HG03159 (cell line): ENCODE data around the gene GYS1.
"Not testable (repeated sequence)": the region's sequence is repeated elsewhere in the genome, so short reads cannot be mapped to it uniquely, and the experiment has no call there.

ENCODE experiments used
- ATAC-seq: cut with Tn5 transposase; IDR thresholded peaks from one replicate; pipeline ENCODE4 v1.9.1; 2021; ENCODE audit warnings: mild to moderate bottlenecking, moderate library complexity; ENCODE audit not compliant: unreplicated experiment

GYS1 gene

DNA sequence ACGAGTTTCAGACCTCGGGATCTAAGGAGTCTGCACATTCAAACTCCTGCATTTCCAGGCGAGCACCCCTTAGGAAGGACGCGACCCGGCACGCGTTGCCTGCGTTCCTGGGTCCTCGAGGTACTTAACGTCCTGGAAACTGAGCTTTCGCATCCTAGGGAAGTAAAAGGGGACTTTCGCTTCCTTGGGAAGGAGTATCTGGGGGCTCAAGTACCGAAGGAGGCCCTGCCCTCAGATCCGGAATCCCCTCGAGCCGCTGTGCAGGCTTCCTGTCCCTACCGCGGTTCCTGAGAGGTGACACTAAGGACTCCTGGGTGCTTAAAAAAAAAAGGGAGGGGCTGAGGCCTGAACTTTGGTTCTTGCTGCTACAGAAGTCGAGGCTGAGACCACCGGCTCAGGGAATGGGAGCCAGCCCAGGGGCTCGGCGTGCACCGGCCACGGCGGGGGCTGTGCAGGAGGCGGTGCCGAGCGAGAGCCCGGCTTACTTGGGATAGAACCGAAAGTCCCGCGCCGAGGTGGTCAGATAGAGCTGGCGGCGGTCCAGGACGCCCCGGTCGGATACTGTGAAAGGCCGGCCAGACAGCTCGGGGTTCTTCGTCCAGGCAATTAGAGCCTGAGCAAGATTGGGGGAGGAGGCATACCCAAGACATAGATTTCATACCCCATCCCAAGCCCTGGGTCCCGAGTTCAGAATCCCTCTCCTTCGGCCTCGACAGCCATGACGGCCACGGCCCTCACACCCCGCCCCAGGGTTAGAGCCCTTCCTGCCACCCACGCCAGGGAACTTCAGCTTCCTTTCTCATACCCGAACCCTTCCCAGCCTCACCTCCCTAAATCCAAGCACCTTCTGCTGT, 25.5 kb upstream of the GYS1 start:
- not testable (repeated sequence) for ATAC-seq

DNA sequence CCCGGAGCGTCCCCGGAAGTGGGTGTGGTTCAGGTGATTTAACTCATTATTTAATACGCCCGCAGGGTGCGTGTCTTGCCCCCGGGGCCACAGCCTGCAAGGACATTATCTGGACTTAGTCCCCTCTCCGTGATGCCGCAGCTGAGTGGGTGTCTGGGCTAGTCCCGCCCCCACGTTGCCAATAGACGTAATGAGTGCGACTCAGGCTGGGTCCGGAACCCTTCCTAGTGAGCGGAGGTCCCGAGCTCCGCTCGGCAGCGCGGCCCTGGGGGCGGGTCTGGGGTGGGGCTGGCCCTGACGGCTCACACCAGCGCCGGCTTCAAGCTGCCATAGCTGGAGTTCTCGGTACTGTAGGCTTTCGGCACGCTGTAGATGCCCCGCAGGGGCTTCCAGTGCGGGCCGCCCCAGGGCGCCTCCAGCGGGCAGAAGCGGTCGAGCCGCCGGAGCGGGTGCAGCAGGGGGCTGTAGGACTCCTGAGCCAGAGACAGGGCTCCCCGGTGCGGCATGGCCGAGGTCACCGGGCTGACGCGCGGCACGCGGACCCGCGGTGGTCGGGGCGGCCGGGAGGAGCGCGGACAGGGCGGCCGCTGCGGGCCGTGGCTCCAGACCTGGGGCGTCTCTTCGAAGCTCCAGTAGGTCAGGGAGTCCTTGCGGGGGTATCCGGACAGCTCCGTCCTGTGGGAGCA, 24.7 kb upstream of the GYS1 start:
- ATAC-seq = no peak

DNA sequence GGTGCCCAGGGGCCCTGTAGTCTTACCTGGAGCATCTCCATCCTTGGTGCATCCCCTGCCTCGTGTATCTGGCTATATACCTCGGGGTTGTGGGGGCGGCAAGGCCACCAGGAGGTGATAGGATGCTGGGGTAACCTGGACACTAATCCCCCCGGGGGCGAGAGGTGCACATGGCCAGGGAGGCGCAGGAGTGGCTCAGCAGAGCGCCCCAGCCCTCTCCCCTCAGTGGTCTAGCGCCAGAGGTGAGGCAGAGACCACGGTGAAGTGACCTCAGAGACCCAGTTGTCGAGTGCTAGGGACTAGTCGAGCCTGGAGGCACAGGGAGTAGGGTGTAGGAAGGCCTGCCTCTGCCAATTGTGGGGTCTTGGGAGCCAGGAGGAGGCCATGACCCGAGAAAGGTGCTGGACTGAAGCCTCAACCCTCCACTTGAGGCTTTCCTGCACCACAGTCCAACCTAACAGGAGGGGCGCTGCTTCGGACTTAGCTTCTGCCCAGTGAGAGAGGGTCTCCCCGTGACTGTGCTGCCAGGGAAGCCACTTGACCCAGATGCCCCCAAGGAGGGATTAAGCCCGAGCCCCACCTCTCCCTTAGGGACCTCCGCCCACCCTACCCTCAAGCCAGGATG, 24.0 kb upstream of the GYS1 start, which contains the start of gene LHB:
LHB (minus strand) TSS at position 51 of the 625 bp plus-strand sequence; CDS start at position 41, 10 bp downstream.
- no peak for ATAC-seq

- no peak for ATAC-seq
These were observed 23.1 kb upstream of the GYS1 start for GRCh38 chr19:49016067-49016839.

GRCh38 chr19:49014870-49015255, 21.8 kb upstream of the GYS1 start:
- ATAC-seq = no peak

- no peak for ATAC-seq
These were observed 21.2 kb upstream of the GYS1 start for GRCh38 chr19:49014123-49014869.

GRCh38 chr19:49011194-49011593, 18.1 kb upstream of the GYS1 start:
- ATAC-seq = no peak

DNA sequence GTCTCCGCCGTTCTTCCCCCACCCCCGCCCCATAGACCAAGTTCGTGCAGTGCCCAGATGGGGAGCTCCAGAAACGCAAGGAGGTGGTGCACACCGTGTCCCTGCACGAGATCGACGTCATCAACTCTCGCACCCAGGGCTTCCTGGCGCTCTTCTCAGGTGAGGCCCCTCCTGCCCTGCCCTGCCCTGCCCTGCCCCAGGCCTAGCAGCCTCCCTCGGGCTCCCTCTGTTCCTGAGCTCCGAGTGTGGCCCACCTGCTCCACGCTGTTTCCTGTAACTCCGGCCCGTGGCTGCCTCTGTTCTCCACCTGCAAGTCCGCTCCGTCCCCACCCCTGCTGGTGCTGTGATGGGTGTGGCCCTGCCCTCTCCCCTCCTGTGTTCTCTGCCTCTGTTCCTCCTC, 17.3 kb upstream of the GYS1 start:
- ATAC-seq = no peak

DNA sequence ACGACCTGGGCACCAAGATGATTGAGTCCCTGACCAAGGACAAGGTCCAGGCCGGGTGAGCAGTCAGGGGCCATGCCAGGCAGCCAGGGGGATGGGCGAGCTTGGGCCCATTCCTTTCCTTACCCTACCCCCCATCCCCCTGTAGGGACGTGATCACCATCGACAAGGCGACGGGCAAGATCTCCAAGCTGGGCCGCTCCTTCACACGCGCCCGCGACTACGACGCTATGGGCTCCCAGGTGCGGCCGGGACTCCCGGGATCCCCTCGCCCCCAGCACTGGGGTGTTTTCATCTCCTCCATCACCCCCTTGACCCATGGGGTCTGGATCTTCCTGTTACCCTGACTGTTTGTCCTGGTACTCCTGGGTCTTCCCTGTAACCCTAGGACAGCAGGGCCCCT, 16.7 kb upstream of the GYS1 start:
- no peak for ATAC-seq

DNA sequence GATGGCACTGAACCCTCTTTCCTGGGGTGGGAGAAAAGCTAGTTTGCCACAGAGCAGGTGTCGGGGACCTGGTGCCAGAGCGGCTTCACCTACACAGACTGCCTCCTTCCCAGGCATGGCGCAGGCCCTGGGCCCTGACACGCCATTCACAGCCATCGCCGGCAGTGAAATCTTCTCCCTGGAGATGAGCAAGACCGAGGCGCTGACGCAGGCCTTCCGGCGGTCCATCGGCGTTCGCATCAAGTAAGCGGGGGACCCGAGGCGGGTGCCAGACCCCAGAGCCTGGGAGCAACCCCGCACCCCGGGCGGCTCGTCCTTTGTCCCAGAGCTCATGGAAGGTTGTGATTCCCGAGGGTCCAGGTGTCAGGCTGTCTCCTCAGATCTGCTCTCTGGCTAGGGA, 13.8 kb upstream of the GYS1 start:
- no peak for ATAC-seq

DNA sequence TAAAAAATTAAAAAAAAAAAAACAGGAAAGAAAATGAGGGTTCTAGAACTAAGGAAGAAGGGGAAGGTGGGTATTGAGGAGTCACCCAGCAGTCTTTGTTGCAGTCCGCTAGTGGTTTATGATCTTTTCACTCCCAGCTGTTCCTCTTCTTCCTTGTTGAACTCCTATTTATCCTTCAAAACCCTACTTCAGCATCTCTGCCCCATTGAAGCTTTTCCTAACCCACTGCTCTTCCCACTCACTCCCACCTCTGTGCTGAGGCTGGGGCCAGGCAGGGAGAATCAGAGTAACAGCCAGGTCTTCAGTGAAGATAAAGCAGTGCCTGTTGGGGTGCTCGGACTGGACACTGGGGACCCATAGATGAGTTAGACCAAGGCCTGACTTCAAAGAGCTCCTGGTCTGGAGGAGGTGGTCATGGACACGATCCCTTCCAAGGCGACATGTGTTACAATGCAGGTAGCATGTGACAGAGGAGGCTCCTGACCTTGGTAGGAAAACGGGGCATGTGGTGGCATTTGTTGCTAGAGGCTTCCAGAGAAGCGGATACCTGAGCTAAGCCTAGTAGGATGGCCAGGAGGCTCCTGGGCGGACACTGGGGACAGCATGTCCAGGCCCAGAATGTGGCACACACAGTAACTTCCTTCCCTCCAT, 12.0 kb upstream of the GYS1 start:
- no peak for ATAC-seq

GRCh38 chr19:49004133-49004532, 11.0 kb upstream of the GYS1 start:
- ATAC-seq = no peak

GRCh38 chr19:48999481-49000325, 6.6 kb upstream of the GYS1 start:
- ATAC-seq = no peak

DNA sequence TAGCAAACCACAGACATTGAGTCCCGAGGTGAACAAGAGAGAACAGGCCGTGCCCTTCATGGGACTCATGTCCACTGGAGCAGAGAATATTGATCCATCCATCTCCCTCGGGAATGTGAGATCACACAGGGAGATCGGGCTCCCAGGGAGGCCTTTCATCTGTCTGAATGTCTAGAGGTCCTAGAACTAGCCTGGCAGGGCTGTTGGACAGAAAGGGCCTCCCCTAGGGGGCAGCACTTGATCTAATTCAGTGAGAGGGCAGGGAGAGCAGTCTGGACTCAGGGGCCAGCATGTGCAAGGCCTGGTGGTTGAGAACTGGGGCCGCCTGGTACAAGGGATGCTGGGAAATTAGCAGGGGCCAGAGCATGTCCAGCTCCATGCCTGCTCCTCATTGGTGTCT, 4.9 kb upstream of the GYS1 start:
- ATAC-seq = no peak

- ATAC-seq = no peak
These were observed 902 bp upstream of the GYS1 start for GRCh38 chr19:48994035-48994386.

DNA sequence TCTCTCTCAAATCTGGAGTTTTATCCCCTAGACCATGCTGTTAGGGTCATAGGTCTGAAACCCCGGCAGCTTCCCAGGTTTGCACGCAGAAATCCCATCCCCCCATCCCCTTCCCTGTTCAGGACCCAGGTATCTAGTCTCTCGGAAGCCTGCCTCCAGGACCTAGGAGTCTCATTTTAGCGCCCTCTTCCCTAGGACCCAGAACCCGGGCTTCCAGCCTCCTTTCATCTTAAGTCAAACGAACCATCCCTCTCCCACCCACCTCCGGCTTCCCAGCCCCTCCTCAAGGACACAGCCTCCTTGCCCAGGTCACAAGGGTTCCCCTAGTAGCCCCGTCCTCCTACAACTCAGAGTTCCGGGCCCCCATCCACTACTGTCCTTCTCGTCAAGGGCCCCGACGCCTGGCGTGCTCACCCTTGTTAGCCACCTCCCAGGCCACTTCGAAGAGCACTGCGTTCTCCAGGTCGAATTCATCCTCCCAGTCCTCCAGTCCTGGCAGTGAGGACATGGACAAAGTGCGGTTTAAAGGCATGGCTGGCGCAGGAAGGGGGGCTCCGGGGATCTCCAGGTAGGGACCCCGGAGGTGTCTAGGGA, 431 bp downstream of the GYS1 start:
- ATAC-seq = peak; percentile 9

DNA sequence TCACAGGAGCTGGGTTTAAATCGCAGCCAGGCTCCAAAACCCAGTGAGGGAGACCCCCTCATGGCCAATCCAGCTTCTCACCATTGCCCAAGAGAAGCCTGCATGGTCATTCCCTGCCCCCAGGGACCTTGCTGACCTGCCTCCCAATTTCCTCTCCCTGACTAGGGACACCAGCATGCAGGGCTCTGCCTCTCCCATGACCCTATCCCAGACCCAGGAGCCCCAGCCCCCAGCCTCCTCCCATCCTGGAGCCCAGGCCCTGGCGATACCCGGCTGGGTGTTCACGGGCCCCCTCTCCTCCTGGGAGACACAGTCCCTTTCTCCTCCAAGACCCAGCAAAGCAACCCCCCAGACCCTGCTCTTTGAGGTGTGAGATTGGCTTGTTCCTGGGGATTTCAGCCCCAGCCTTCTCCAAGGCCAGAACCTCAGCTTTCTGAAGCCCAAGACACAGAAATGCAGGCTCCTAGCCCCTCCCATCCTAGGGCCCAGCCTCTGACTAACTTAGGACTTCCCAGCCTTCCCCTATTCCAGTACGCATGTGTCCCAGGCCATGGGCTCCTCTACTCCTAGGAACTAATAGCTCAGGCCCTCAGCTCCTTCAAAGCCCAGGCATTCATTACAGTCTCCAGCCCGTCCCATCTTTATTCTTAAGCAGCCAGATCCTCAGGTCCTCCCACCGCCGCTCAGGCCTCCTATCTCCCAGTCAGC, 1.1 kb downstream of the GYS1 start:
- ATAC-seq = no peak

DNA sequence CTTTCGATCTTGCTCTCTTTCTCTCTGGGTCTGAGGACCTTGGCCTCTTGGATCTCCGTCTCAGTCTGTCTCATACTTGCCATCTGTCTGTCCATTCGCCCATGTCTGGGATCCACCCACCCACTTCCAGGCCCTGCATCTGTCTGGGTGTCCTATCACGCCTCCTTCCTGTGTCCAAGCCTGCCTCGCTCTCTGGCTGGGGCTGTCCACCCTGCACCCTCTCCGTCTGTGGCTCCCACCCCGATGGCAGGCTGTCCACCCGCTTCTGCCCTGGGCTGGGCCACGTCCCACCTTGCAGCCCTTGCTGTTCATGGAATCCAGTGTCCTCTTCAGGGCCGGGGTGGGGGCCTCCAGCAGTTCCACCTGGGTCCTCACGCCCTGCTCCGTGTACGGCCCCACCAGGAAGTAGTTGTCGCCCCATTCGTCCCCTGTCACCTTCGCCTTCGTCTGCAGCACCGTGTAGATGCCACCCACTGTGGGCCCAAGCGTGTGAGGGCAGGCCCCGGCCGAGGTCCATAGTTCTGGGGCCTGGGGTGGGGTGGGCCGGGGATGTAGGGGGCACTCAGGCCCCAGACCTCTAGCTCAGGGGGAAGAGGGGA, 2.0 kb downstream of the GYS1 start:
- no peak for ATAC-seq
